AG04450 (cell line): ENCODE data around the gene RMND5B. TPM values are rescaled to one million over a fixed set of nuclear protein-coding genes. Genes with fewer than 3 reads are reported as not detected.

ENCODE experiments used
- CTCF ChIA-PET: fragments of 300-600, 350-600 bp; formaldehyde crosslinking; extraction: SDS; loops from one replicate; lab custom pipeline; 2022; ENCODE audit warnings: antibody characterized with exemption, inconsistent platforms; lab: Charles Lee
- POLR2A ChIA-PET: fragments of 350-600 bp; formaldehyde crosslinking; extraction: SDS; loops from one replicate; lab custom pipeline; 2021; ENCODE audit warnings: antibody characterized with exemption, inconsistent platforms; lab: Yijun Ruan, JAX
- DNase-seq: peaks from one replicate; pipeline ENCODE4 v3.0.0-alpha.2; 2011; ENCODE audit warnings: low read depth, low spot score
- H3K27ac ChIP-seq: one replicate; pipeline ENCODE4 v1.5.1; 2012; ENCODE audit warnings: low read depth, low read length, control low read depth
- H3K27me3 ChIP-seq: one replicate; pipeline ENCODE4 v1.6.0; 2012; ENCODE audit warnings: low read length; ENCODE audit not compliant: control insufficient read depth, insufficient read depth
- H3K4me3 ChIP-seq: 2 replicates; pipeline ENCODE4 v1.5.1; 2011; ENCODE audit warnings: mild to moderate bottlenecking, low read depth, low read length, control low read depth
- H3K9me3 ChIP-seq: 2 replicates; pipeline ENCODE4 v1.5.1; 2012; ENCODE audit warnings: low read length; ENCODE audit not compliant: control insufficient read depth, insufficient read depth
- polyA minus RNA-seq: library from RNA; depleted of rRNA, polyadenylated mRNA; stranded (reverse); fragments of >200 nt; gene quantifications from 2 replicates; pipeline ENCODE4 v1.2.3, GENCODE V29; 2011; rRNA and poly(A)+ RNA removed
- polyA plus RNA-seq: library from polyadenylated mRNA; depleted of rRNA; stranded (reverse); fragments of >200 nt; gene quantifications from 2 replicates; pipeline ENCODE4 v1.2.3, GENCODE V29; 2011; rRNA removed
- TF ChIP-seq, protein P1 (sequence below): IDR thresholded peaks from 2 replicates; pipeline ENCODE4 v1.5.1; 2011; ENCODE audit warnings: low read depth, low read length, control low read depth, inconsistent platforms

Gene RMND5B, protein sequence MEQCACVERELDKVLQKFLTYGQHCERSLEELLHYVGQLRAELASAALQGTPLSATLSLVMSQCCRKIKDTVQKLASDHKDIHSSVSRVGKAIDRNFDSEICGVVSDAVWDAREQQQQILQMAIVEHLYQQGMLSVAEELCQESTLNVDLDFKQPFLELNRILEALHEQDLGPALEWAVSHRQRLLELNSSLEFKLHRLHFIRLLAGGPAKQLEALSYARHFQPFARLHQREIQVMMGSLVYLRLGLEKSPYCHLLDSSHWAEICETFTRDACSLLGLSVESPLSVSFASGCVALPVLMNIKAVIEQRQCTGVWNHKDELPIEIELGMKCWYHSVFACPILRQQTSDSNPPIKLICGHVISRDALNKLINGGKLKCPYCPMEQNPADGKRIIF
- polyA plus RNA-seq (19.8 and 21.0 TPM in 2 replicates), polyA minus RNA-seq (21.4 and 25.4 TPM in 2 replicates)

DNA sequence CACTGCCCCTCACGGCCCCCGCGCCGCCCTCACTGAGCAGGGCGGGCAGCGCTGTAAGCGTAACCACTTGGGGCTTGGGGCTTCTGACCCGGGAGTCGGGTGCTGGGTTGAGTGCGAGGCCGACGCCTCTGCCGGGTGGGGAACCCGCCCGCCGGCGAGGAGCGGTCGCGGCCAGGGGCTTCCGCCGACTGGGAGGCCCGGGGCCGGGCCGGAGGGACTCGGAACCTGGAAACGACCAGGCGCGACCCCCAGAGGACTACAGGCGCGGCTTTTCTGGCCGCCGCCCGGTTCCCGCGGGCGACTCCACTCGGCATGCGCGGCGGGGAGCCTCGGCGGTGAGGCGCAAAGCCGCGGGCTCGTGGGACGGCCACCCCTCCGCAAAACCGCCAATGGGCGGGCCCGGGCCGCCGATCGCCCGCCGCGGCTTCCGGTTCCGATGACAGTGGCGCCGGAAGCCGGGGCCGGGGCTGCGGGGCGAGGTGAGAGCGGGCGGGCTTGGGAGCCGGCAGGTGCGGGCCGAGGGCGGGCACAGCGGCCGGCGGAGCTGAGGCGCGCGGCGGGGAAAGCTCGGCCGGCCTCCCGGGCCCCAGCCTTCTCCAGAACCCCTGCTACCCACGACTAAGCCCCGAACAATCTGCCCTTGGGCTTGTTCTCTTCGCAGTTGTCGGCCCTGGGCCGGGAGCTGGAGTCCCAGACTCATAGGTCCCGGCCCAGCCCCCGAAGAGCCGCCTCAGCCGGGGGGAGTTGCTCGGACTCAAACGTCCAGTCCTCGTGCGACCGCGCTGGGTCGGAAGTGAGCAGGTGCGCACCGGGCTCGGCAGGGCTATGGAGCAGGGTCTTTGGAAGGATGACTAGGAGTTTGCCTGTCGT is at the start of gene RMND5B:
RMND5B (plus strand) TSS at position 439 of the 870 bp plus-strand sequence. CDS start 7,106 bp downstream, outside the sequence.
- ChIA-PET POLR2A (interaction anchor here (0.9 kb wide), 1 partner anchor 23 kb away, joined by 3 read pairs; the partner anchor contains the start of gene NHP2), CTCF (interaction anchor here (0.6 to 1.3 kb wide), 2 partner anchors 11 to 55 kb away, joined by 3 to 7 read pairs; no protein-coding TSS in a partner anchor)
- DNase-seq: peak; percentile 21
- peak within 1 kb of the TSS; percentile 75 for H3K4me3 ChIP-seq
- TF ChIP-seq, protein P1, sequence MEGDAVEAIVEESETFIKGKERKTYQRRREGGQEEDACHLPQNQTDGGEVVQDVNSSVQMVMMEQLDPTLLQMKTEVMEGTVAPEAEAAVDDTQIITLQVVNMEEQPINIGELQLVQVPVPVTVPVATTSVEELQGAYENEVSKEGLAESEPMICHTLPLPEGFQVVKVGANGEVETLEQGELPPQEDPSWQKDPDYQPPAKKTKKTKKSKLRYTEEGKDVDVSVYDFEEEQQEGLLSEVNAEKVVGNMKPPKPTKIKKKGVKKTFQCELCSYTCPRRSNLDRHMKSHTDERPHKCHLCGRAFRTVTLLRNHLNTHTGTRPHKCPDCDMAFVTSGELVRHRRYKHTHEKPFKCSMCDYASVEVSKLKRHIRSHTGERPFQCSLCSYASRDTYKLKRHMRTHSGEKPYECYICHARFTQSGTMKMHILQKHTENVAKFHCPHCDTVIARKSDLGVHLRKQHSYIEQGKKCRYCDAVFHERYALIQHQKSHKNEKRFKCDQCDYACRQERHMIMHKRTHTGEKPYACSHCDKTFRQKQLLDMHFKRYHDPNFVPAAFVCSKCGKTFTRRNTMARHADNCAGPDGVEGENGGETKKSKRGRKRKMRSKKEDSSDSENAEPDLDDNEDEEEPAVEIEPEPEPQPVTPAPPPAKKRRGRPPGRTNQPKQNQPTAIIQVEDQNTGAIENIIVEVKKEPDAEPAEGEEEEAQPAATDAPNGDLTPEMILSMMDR: no peak
- H3K9me3 ChIP-seq: no peaks in the 10 kb centered on the region
- H3K27ac ChIP-seq: peak within 1 kb of the TSS; percentile 47
- peaks cover 2% of the 10 kb centered on the region for H3K27me3 ChIP-seq

DNA sequence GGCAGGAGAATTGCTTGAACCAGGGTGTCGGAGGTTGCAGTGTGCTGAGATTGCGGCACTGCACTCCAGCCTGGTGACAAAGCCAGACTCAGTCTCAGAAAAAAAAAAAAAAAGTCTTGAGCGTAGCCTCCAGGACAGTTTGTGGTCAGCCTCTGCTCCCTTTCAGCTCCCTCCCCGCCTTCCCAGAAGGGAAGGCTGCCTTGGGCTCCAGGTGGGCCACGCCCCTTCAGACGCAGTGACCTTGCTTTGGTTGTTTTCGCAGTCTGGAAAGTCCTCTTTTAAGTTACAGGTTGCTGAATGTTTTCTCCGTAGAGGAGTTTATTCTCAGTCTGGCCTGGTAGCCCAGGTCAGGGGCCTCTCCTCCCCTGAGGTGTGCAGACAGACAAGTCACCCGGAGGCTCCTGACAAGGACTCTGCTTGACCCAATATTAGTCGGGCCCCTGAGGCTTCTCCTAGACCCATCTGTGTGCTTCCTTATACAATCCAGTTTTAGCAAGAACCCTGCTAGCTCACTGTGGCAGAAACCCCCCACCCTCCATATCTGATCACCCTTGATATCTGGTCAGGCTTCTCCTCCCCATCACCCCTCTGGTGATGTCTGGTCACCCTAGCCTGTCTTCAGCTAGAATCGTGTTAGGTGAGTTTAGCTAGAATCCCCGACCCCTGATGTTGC is 49.1 kb upstream of the RMND5B start:
- H3K27ac ChIP-seq: no peak overlapping the region
- ChIA-PET POLR2A (no interaction called here), CTCF (no interaction called here)
- no peak for DNase-seq
- TF ChIP-seq, protein P1: no peak
- H3K27me3 ChIP-seq: peaks cover 39% of the 10 kb centered on the region
- peaks cover 4% of the 10 kb centered on the region; the same call in 1 of the 2 replicates for H3K9me3 ChIP-seq
- H3K4me3 ChIP-seq: no peak overlapping the region

DNA sequence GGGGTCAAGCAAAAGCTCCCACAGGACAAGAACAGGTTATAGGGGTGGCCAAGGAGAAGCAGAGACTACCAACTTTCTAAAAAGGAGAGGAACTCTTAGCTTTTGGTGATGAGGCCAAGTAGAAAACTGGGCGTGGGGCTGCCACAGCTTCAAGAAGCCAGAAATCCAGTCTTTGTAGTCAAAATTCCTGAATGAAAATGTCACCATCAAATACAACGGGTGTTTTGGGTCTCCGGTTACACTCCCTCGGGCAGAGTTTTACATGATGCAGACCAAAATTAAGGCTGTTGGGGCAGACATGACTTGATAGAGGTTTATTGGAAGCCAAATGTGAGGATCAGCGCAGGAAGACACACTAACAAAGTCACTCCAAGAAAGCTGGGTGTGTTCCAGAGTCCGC is 46.9 kb upstream of the RMND5B start:
- DNase-seq: no peak
- H3K27ac ChIP-seq: no peak overlapping the region
- TF ChIP-seq, protein P1: no peak
- no peak overlapping the region for H3K4me3 ChIP-seq
- peaks cover 39% of the 10 kb centered on the region for H3K27me3 ChIP-seq
- H3K9me3 ChIP-seq: peaks cover 4% of the 10 kb centered on the region; the same call in 1 of the 2 replicates
- ChIA-PET POLR2A (no interaction called here), CTCF (interaction anchor here (1.5 kb wide), 1 partner anchor 78 kb away, joined by 4 read pairs; no protein-coding TSS in a partner anchor)

DNA sequence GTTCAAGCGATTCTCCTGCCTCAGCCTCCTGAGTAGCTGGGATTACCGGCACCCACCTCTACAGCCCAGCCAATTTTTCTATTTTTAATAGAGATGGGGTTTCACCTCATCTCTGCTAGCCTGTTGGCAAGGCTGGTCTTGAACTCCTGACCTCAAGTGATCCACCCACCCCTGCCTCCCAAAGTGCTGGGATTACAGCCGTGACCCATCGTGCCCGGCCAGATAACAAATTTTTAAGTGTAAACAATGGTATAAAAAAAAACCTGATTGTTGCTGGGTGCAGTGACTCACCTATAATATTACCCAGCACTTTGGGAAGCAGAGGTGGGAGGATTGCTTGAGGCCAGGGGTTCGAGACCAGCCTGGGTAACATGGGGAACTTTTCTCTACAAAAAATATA is 45.5 kb upstream of the RMND5B start:
- POLR2A ChIA-PET: no interaction called here
- TF ChIP-seq, protein P1: no peak
- no peak for DNase-seq
- CTCF ChIA-PET: interaction anchor here (1.5 kb wide), 1 partner anchor 77 kb away, joined by 4 read pairs; no protein-coding TSS in a partner anchor
- Histone ChIP-seq H3K9me3 (peaks cover 4% of the 10 kb centered on the region; the same call in 1 of the 2 replicates), H3K4me3 (no peak overlapping the region), H3K27ac (no peak overlapping the region), H3K27me3 (peaks cover 33% of the 10 kb centered on the region)
